Prostate gland (tissue), 2 donors: ENCODE data around the gene B3GAT1.

Experiments used
- CTCF ChIP-seq, 4 experiments: fragments of 200-600 bp in 2 of 4; fragments of 450-650 bp in 2 of 4; sonication (generic) in 2 of 4; IDR thresholded peaks; 1 replicate in 3 of 4; 2 replicates in 1 of 4; pipeline ENCODE4 v1.5.1; 2016 to 2019; ENCODE audit warnings: antibody characterized with exemption in 4 of 4, mild to moderate bottlenecking in 2 of 4, moderate library complexity in 2 of 4
- POLR2AphosphoS5 ChIP-seq: sonication (generic); formaldehyde crosslinking; IDR thresholded peaks from one replicate; pipeline ENCODE4 v1.6.1; 2017; ENCODE audit warnings: antibody characterized with exemption

- TF ChIP-seq CTCF (IDR thresholded peaks at IDR 0.05) (no peak), POLR2AphosphoS5 (no peak)
Measured at GRCh38 chr11:134338654-134339053, 73.4 kb downstream of the B3GAT1 start.
